Renal pelvis (tissue), 4 donors: ENCODE measurements around the gene TMEM52B. TPM values are rescaled to one million over a fixed set of nuclear protein-coding genes. Genes with fewer than 3 reads are reported as not detected.
"Not testable (repeated sequence)": the region's sequence is repeated elsewhere in the genome, so short reads cannot be mapped to it uniquely, and the experiment has no call there.

ENCODE experiments used
- DNase-seq: peaks from one replicate; pipeline ENCODE4 v3.0.0-alpha.2; 2013
- polyA plus RNA-seq, 3 donors: library from polyadenylated mRNA; unstranded; fragments of 120-200 nt; gene quantifications; one replicate each; pipeline ENCODE4 v1.2.1, GENCODE V29; 2013; ENCODE audit not compliant: insufficient read length in 3 of 3

TMEM52B gene
- polyA plus RNA-seq, 3 donors = 121 to 183 (median 138) TPM

- DNase-seq = no peak
Observed at GRCh38 chr12:10205220-10205807, 26.5 kb downstream of the TMEM52B start.

- no peak for DNase-seq
Observed at GRCh38 chr12:10207136-10207535, 28.3 kb downstream of the TMEM52B start.

- DNase-seq = no peak
Observed at GRCh38 chr12:10210225-10210624, 31.4 kb downstream of the TMEM52B start.

DNA sequence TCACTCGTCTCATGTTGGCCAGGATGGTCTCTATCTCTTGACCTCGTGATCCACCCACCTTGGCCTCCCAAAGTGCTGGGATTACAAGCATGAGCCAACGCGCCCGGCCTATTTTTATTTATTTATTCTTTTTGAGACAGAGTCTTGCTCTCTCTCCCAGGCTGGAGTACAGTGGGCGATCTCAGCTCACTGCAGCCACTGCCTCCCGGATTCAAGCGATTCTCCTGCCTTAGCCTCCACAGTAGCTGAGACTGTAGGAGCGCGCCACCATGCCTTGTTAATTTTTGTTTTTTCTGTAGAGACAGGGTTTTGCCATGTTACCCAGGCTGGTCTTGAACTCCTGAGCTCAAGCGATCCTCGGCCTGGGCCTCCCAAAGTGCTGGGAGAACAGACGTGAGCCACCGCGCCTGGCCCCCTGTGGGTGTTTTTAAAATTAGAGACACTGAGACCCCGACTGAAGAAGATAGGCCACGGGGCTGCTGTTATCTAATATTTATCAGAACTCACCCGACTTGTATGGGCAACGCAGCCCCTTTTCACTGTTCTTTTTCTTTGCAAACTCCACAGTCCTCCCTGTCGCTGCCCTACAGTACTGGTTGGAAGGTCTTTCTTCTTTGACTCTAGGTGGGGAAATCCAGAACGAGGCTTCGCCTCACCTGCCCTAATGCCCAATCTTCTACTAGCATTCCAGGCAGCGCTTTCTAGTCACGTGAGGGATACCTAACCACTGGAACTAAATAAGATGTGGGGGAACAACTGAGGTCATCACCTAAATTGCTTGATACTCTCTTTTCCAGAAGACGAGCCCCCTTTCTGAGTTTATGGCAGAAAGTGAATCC, 32.5 kb downstream of the TMEM52B start:
- DNase-seq = no peak

- peak; percentile 94 for DNase-seq
Observed at GRCh38 chr12:10211940-10212738, 33.3 kb downstream of the TMEM52B start.

GRCh38 chr12:10212739-10213131, 33.9 kb downstream of the TMEM52B start, which contains the start of gene GABARAPL1:
Gene GABARAPL1, plus strand, starts transcription at chr12:10212877. Its CDS starts 253 bp downstream, at chr12:10213130.
- DNase-seq = peak; percentile 83

DNA sequence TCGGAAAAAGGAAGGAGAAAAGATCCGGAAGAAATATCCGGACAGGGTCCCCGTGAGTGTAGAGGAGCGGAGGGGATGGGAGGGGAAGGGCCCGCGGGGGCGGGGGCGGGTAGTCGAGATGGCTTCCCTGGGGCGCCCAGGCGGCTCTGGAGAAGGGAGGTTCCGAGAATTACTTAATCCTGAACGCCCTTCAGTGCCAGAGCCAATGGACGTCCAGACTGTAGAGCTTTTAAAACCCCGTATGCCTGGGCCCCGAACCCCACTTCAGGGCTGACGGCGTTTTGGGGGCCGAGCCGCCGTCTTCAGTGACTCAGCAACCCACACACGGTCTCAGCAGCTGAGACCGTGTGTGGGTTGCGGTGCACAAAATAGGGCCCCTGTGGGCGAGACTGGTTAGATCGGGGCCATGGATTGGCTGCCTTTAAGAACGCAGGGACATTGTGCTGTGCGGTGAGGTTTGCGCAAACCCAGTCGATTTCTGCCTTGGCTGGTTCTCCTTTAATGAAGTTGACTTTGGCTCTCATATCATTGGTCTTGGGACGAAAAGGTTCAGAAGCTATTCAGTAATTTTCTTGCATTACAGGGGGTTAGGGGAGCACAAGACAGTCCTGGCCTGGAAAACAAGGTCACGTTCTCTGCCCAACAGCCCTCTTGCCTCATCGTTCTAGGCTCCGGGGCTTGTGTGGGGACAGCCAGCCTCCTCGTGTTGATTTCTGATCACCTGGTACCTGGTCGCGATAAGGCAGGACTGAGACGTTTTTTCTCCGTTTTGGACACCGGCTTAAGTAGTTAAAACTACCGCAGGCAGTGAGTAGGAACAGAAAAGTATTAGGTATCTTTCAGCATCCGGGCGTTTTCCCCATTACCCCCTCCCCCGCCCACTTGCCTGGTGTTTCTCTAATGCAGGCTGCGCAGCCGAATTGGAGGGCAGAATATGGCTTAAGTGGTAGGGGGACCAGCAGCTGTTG, 34.6 kb downstream of the TMEM52B start:
- DNase-seq = peak; percentile 73

DNA sequence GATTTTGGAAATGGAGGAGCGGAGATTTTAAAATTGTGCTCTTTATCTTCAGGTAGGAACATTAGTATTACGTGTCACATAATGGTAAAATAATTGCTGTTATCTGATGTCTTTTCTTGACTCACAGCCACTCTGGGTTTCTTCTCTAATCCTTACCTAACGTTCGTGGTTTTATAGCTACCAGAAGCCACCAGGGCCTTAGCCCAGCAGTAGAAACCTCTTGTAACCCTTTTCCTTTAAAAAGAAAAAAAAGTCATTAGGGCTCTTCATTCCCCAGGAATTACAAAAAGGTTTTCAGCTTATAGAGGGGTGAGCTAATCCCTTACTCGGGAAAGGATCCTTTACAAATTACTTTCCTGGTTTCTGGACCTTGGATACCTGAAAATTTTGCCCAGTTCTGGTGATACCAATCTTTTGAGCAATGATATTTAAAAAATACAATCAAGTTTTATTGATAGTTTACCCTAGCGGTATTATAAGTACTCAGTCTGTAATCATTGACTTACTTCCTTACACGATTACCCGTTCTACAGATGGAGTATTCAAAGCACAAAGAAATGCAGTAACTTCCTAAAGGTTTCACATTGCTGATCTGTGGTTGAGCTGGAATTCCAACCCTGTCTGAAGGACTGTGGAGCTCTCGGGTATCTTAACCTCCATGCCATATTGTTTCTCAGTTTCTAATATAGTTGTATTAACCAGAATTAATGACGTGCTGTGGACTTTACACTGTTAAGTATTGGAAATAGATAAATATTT, 35.5 kb downstream of the TMEM52B start:
- DNase-seq = no peak

DNA sequence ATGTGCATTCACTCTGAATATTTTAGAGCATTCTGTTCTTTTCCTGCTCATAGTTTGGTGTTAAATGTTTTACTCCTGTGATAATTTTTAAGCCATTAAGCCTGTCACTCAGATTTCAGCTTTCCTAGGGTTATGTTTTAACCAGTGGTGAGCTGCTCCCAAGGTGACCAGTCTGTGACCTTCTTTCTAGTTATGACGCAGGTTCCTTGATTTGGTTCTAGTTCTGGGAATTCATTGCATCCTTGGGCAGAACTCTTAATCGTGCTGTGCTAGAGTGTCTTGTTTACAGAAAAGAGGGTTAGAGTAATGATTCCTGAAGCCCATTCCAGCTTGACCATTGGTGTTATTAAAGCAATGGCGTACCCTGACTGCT, 36.0 kb downstream of the TMEM52B start:
- no peak for DNase-seq

GRCh38 chr12:10215436-10215835, 36.6 kb downstream of the TMEM52B start:
- DNase-seq = no peak

GRCh38 chr12:10215946-10216345, 37.1 kb downstream of the TMEM52B start:
- DNase-seq = not testable (repeated sequence)

DNA sequence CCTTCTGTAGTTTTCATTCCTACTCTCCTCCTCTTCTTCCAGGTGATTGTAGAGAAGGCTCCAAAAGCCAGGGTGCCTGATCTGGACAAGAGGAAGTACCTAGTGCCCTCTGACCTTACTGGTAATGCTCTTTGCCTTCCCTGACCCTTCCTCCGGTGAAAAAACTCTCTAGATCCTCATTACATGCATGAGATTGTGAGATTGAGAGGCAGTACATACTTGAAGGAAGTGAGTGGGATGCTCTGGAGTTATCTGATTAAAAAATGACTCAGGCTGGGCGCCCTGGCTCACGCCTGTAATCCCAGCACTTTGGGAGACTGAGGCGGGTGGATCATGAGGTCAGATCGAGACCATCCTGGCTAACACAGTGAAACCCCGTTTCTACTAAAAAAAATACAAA, 39.2 kb downstream of the TMEM52B start:
- no peak for DNase-seq

- no peak for DNase-seq
Observed at GRCh38 chr12:10220398-10221077, 41.7 kb downstream of the TMEM52B start.

DNA sequence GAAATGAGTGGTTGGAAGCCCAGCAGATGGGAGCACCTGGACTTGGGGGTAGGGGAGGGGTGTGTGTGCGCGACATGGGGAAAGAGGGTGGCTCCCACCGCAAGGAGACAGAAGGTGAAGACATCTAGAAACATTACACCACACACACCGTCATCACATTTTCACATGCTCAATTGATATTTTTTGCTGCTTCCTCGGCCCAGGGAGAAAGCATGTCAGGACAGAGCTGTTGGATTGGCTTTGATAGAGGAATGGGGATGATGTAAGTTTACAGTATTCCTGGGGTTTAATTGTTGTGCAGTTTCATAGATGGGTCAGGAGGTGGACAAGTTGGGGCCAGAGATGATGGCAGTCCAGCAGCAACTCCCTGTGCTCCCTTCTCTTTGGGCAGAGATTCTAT, 43.0 kb downstream of the TMEM52B start:
- no peak for DNase-seq

DNA sequence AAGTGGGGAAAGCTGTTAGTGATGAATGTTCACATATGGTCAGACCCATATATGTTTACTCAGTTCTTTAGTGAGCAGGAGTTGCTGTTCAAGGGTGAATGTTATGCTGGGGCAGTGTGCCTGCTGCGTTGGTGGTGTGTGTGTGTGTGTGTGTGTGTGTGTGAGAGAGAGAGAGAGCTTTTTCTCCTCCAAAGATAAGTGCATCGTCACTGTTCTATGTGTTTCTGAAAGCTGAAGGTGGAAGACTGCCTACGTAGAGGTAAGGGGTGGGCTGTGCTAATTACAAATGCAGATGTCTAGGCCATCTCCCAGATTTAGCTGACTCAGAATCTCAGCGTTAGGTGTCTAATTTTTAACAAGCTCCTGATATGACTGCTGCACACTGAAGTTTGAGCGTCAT, 44.4 kb downstream of the TMEM52B start:
- DNase-seq = no peak

GRCh38 chr12:10225426-10225825, 46.6 kb downstream of the TMEM52B start:
- DNase-seq = not testable (repeated sequence)

GRCh38 chr12:10226086-10226485, 47.3 kb downstream of the TMEM52B start:
- no peak for DNase-seq

DNA sequence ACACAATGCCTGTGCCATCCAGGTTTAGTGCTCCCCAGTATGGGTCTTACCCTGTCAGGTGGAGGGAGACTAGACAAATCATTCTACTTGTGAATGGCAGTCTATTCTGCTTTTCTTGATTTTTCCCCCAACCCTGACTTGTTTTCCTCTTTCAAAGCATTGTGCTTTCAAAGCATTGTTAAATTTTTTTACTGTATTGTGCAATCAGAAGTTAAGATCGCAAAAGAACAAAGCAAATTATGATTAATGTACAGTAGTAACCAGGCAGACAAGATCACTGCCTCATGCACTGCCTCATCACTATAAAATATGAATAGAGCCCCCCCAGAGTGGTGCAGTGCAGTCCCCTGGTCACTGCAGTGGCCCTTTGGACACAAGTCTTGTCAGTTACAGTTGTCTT, 47.9 kb downstream of the TMEM52B start:
- DNase-seq = no peak

GRCh38 chr12:10227648-10228047, 48.8 kb downstream of the TMEM52B start:
- no peak for DNase-seq

GRCh38 chr12:10234562-10234961, 55.7 kb downstream of the TMEM52B start:
- no peak for DNase-seq
